Heart left ventricle (tissue), 16 donors: ENCODE measurements around the gene DKK3. TPM values are rescaled to one million over a fixed set of nuclear protein-coding genes. Genes with fewer than 3 reads are reported as not detected.
A peak's percentile ranks its signal among the peaks of the same experiment; 100 is the strongest.

Experiments used
- ATAC-seq, 4 donors: fragments of 200-7000 bp; cut with Tn5 transposase; one replicate each; pipeline ENCODE4 v1.9.1; 2020 to 2022; ENCODE audit warnings: moderate library complexity in 4 of 4, mild to moderate bottlenecking in 3 of 4, moderate number of reproducible peaks in 1 of 4
- DNase-seq, 5 donors: peaks; one replicate each; pipeline ENCODE4 v3.0.0-alpha.2; 2020
- H3K27ac ChIP-seq, 12 donors: fragments of 200-600 bp; sonication (generic) in 4 of 12; one replicate each; pipeline versions ENCODE4 v1.5.0 to v1.8.0; 2016 to 2022; ENCODE audit warnings: mild to moderate bottlenecking in 2 of 12
- H3K27me3 ChIP-seq, 9 donors: fragments of 200-600 bp; sonication (generic) in 2 of 9; one replicate each; pipeline versions ENCODE4 v1.5.1 to v1.8.0; 2016 to 2022; ENCODE audit warnings: mild to moderate bottlenecking in 3 of 9
- H3K36me3 ChIP-seq, 9 donors: fragments of 200-600 bp; sonication (generic) in 2 of 9; one replicate each; pipeline versions ENCODE4 v1.5.0 to v1.8.0; 2018 to 2022; ENCODE audit warnings: mild to moderate bottlenecking in 2 of 9
- H3K4me1 ChIP-seq, 12 donors: fragments of 200-600 bp; sonication (generic) in 4 of 12; one replicate each; pipeline versions ENCODE4 v1.5.0 to v1.8.0; 2016 to 2022; ENCODE audit warnings: mild to moderate bottlenecking in 3 of 12
- H3K4me3 ChIP-seq, 12 donors: fragments of 200-600 bp; sonication (generic) in 4 of 12; one replicate each; pipeline versions ENCODE4 v1.5.0 to v1.8.0; 2017 to 2022; ENCODE audit warnings: mild to moderate bottlenecking in 9 of 12, moderate library complexity in 4 of 12
- H3K9me3 ChIP-seq, 12 donors: fragments of 200-600 bp; sonication (generic) in 4 of 12; one replicate each; pipeline versions ENCODE4 v1.5.0 to v1.8.0; 2016 to 2022; ENCODE audit warnings: mild to moderate bottlenecking in 1 of 12
- POLR2A ChIP-seq, 2 donors: fragments of 450-650 bp; IDR thresholded peaks; one replicate each; pipeline ENCODE4 v1.6.1; 2017; ENCODE audit warnings: antibody characterized with exemption in 2 of 2, mild to moderate bottlenecking in 2 of 2, moderate library complexity in 2 of 2
- WGBS, 4 donors: extraction: QIAGEN DNeasy Blood & Tissue Kit in 2 of 4; methylation state at CpG; one replicate each; pipeline versions ENCODE4 v1.1.5 to v1.1.7; 2013 to 2018; 5-methylcytosine and 5-hydroxymethylcytosine counted together
- intact Hi-C, 10 donors: fragments of 100-400 bp; cut with DNase I; formaldehyde crosslinking; loops; one replicate each; pipeline versions ENCODE4 v1.11.1 to v1.14.2; 2022
- polyA plus RNA-seq, 2 donors: library from polyadenylated mRNA; stranded (reverse); fragments of 200-250 nt; gene quantifications; one replicate each; pipeline ENCODE4 v1.2.3, GENCODE V29; 2013
- total RNA-seq, 9 donors: library from RNA; depleted of rRNA in 2 of 9; stranded (reverse); fragments of >200 nt in 2 of 9; fragmentation: NEBNext Ultra II Directional in 3 of 9; extraction: Animal tissue kit (Norgen Biotek cat#: 25700) in 3 of 9; gene quantifications; one replicate each; pipeline versions ENCODE4 v1.1.0 to v1.2.4, GENCODE V29; 2016 to 2023
- TF ChIP-seq, protein P1 (sequence below), 12 donors: fragments of 200-600 bp; sonication (generic) in 4 of 12; IDR thresholded peaks; one replicate each; pipeline versions ENCODE4 v1.5.0 to v1.8.0; 2018 to 2022; ENCODE audit warnings: antibody characterized with exemption in 12 of 12, mild to moderate bottlenecking in 5 of 12
- donor health status: ischemic (EF 13 %, LVEDD 7.1; RV severe dilation, severe dysfunction).
- donor health status: healthy with polysubstance abuse.
- donor health status: DM: no; HTN: yes; CAD: no.
- donor health status: DM: no; HTN: no; CAD: no.
- donor health status: ischemic (EF 25% LVEDD 6.9; RV normal size, moderate dysfunction).
- donor health status: ischemic (EF 25% LVEDD 5.7; RV mildly dilated, moderate dysfunction).
- donor health status: healthy.
- donor health status: DM: yes; HTN: yes; CAD: no.
- donor health status: ischemic (EF 35%, LVEDD 5.7; RV mildly dilated, moderate dysfunction).
- donor health status: nonischemic (EF 11% LVEDD 7.7; RV severe dilation, severe dysfunction).
- donor health status: DM: yes; HTN: yes; CAD: no.
- donor health status: PGD.
- donor health status: ischemic (EF 29% LVEDD 5.4; RV normal size, mild dysfunction).
- donor health status: nonischemic (EF 23%, LVEDD 6.1; RV moderate dilation, normal function).

DKK3 gene
- total and polyA plus RNA-seq, 11 donors: 117 to 851 (median 707) TPM

GRCh38 chr11:11998091-11998781, 10.2 kb downstream of the DKK3 start:
- Histone ChIP-seq H3K9me3 (no peaks in the 10 kb centered on the region), H3K36me3 (peaks cover 0 to 83% (median 55%) of the 10 kb centered on the region in 9 donors), H3K27me3 (no peaks in the 10 kb centered on the region), H3K4me3 (no peak overlapping the region), H3K27ac (no peak overlapping the region), H3K4me1 (peaks cover 0 to 22% (median 9%) of the 10 kb centered on the region in 12 donors)
- TF ChIP-seq, protein P1, sequence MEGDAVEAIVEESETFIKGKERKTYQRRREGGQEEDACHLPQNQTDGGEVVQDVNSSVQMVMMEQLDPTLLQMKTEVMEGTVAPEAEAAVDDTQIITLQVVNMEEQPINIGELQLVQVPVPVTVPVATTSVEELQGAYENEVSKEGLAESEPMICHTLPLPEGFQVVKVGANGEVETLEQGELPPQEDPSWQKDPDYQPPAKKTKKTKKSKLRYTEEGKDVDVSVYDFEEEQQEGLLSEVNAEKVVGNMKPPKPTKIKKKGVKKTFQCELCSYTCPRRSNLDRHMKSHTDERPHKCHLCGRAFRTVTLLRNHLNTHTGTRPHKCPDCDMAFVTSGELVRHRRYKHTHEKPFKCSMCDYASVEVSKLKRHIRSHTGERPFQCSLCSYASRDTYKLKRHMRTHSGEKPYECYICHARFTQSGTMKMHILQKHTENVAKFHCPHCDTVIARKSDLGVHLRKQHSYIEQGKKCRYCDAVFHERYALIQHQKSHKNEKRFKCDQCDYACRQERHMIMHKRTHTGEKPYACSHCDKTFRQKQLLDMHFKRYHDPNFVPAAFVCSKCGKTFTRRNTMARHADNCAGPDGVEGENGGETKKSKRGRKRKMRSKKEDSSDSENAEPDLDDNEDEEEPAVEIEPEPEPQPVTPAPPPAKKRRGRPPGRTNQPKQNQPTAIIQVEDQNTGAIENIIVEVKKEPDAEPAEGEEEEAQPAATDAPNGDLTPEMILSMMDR (IDR thresholded peaks at IDR 0.05): no peak
- TF ChIP-seq POLR2A (IDR thresholded peaks at IDR 0.05): no peak
- ATAC-seq (peak in 1 of 4 donors; percentile 12), DNase-seq (no peak)
- WGBS, 4 donors: 71 to 84% (median 73%) methylated on average over 8 of the region's 8 CpGs
- intact Hi-C loops: no loop called here

- intact Hi-C loops: no loop called here
- Histone ChIP-seq H3K27me3 (no peaks in the 10 kb centered on the region), H3K9me3 (no peaks in the 10 kb centered on the region), H3K4me1 (peaks cover 0 to 24% (median 15%) of the 10 kb centered on the region in 12 donors), H3K27ac (no peak overlapping the region), H3K36me3 (peaks cover 0 to 75% (median 55%) of the 10 kb centered on the region in 9 donors), H3K4me3 (no peak overlapping the region)
- WGBS, 4 donors: 81 to 83% (median 82%) methylated on average over 3 of the region's 3 CpGs
- TF ChIP-seq, protein P1 (IDR thresholded peaks at IDR 0.05): no peak
- no peak for TF ChIP-seq POLR2A (IDR thresholded peaks at IDR 0.05)
- ATAC-seq (no peak), DNase-seq (no peak)
Observed at GRCh38 chr11:11997049-11997322, 11.4 kb downstream of the DKK3 start.

GRCh38 chr11:11996321-11997048, 11.9 kb downstream of the DKK3 start:
- DNase-seq (no peak), ATAC-seq (no peak)
- H3K9me3 ChIP-seq: no peaks in the 10 kb centered on the region
- WGBS, 4 donors: 85 to 88% (median 87%) methylated on average over 11 of the region's 11 CpGs
- H3K4me1 ChIP-seq: peaks cover 0 to 28% (median 17%) of the 10 kb centered on the region in 12 donors
- no peak overlapping the region for H3K27ac ChIP-seq
- no peak overlapping the region for H3K4me3 ChIP-seq
- no peaks in the 10 kb centered on the region for H3K27me3 ChIP-seq
- H3K36me3 ChIP-seq: peaks cover 0 to 70% (median 52%) of the 10 kb centered on the region in 9 donors
- no peak for TF ChIP-seq POLR2A (IDR thresholded peaks at IDR 0.05)
- TF ChIP-seq, protein P1 (IDR thresholded peaks at IDR 0.05): no peak
- intact Hi-C loops: no loop called here

GRCh38 chr11:11995601-11996000, 12.8 kb downstream of the DKK3 start:
- Histone ChIP-seq H3K27me3 (no peaks in the 10 kb centered on the region), H3K4me1 (peaks cover 0 to 31% (median 18%) of the 10 kb centered on the region in 12 donors), H3K27ac (no peak overlapping the region), H3K36me3 (peaks cover 0 to 61% (median 43%) of the 10 kb centered on the region in 9 donors), H3K4me3 (no peak overlapping the region), H3K9me3 (no peaks in the 10 kb centered on the region)
- intact Hi-C loops: no loop called here
- TF ChIP-seq POLR2A (IDR thresholded peaks at IDR 0.05): no peak
- TF ChIP-seq, protein P1 (IDR thresholded peaks at IDR 0.05): no peak
- DNase-seq (no peak), ATAC-seq (no peak)
- whole genome bisulfite sequencing, 4 donors: 94 to 95% (median 94%) methylated on average over 6 of the region's 6 CpGs
